ENCODE results near the gene PDE7B.
"Not testable (repeated sequence)": the region's sequence is repeated elsewhere in the genome, so short reads cannot be mapped to it uniquely, and the experiment has no call there.

Gene PDE7B

GRCh38 chr6:136114661-136115060, 263.2 kb downstream of the PDE7B start:
- DNase-seq, result no peak

- DNase-seq, result no peak
Observed at GRCh38 chr6:136115941-136116340, 264.4 kb downstream of the PDE7B start.

- no peak for DNase-seq
Observed at GRCh38 chr6:136117081-136117480, 265.6 kb downstream of the PDE7B start.

- no peak for DNase-seq
Observed at GRCh38 chr6:136118787-136119186, 267.3 kb downstream of the PDE7B start.

GRCh38 chr6:136123468-136123867, 272.0 kb downstream of the PDE7B start:
- DNase-seq, result no peak

GRCh38 chr6:136125585-136125984, 274.1 kb downstream of the PDE7B start:
- no peak for DNase-seq

GRCh38 chr6:136127873-136128272, 276.4 kb downstream of the PDE7B start:
- DNase-seq, result no peak

- no peak for DNase-seq
Observed at GRCh38 chr6:136129365-136129764, 277.9 kb downstream of the PDE7B start.

- no peak for DNase-seq
Observed at GRCh38 chr6:136134268-136134667, 282.8 kb downstream of the PDE7B start.

GRCh38 chr6:136134751-136135150, 283.2 kb downstream of the PDE7B start:
- no peak for DNase-seq

GRCh38 chr6:136136274-136136673, 284.8 kb downstream of the PDE7B start:
- no peak for DNase-seq

GRCh38 chr6:136137008-136137692, 285.6 kb downstream of the PDE7B start:
- no peak for DNase-seq

- DNase-seq, result no peak
Observed at GRCh38 chr6:136137739-136138402, 286.4 kb downstream of the PDE7B start.

GRCh38 chr6:136139111-136139510, 287.6 kb downstream of the PDE7B start:
- DNase-seq, result not testable (repeated sequence)

- DNase-seq, result no peak
Observed at GRCh38 chr6:136144251-136145023, 292.9 kb downstream of the PDE7B start.

- no peak for DNase-seq
Observed at GRCh38 chr6:136146130-136146529, 294.6 kb downstream of the PDE7B start.

- no peak for DNase-seq
Observed at GRCh38 chr6:136147342-136147741, 295.8 kb downstream of the PDE7B start.

- DNase-seq, result no peak
Observed at GRCh38 chr6:136148051-136148450, 296.6 kb downstream of the PDE7B start.

GRCh38 chr6:136148523-136148922, 297.0 kb downstream of the PDE7B start:
- no peak for DNase-seq

GRCh38 chr6:136149311-136149710, 297.8 kb downstream of the PDE7B start:
- no peak for DNase-seq

- no peak for DNase-seq
Observed at GRCh38 chr6:136150961-136151360, 299.5 kb downstream of the PDE7B start.

GRCh38 chr6:136153707-136154375, 302.3 kb downstream of the PDE7B start:
- no peak for DNase-seq

- DNase-seq, result no peak
Observed at GRCh38 chr6:136155191-136155590, 303.7 kb downstream of the PDE7B start.
